ENCODE results near the gene SORCS1.
A peak's percentile ranks its signal among the peaks of the same experiment; 100 is the strongest.

SORCS1 gene

DNA sequence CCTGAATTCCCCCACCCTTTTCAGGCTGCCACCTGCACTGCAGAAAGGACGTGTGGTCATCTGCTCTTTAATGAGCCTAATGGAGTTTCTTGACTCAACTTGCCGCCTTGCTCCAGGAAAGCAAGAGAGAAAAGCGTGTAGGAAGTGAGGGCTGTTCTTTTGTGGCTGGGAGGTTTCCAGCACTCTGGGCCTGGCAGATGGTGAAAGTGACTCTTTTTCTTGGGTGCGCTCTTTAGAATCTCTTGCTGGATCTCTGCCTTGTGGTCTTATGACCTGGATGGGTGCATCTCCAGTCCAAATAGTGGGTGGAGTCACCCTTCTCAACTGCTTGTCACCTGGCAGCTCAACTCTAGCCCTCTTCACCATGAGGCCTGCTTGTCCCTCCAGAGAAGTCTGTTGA, 244.0 kb downstream of the SORCS1 start:
- Mint-ChIP-seq H3K9me3 (no peaks in the 10 kb centered on the region), H3K4me1 (no peaks in the 10 kb centered on the region), H3K27ac (no peak overlapping the region), H3K27me3 (ENCODE audit: low read depth) (peaks cover 12% of the 10 kb centered on the region), H3K36me3 (ENCODE audit: low read depth) (no peaks in the 10 kb centered on the region), H3K4me3 (no peak overlapping the region)
- TF ChIP-seq, protein P1, sequence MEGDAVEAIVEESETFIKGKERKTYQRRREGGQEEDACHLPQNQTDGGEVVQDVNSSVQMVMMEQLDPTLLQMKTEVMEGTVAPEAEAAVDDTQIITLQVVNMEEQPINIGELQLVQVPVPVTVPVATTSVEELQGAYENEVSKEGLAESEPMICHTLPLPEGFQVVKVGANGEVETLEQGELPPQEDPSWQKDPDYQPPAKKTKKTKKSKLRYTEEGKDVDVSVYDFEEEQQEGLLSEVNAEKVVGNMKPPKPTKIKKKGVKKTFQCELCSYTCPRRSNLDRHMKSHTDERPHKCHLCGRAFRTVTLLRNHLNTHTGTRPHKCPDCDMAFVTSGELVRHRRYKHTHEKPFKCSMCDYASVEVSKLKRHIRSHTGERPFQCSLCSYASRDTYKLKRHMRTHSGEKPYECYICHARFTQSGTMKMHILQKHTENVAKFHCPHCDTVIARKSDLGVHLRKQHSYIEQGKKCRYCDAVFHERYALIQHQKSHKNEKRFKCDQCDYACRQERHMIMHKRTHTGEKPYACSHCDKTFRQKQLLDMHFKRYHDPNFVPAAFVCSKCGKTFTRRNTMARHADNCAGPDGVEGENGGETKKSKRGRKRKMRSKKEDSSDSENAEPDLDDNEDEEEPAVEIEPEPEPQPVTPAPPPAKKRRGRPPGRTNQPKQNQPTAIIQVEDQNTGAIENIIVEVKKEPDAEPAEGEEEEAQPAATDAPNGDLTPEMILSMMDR (IDR thresholded peaks at IDR 0.05; ENCODE audit: unreplicated experiment in 3 of 3), result no peak

DNA sequence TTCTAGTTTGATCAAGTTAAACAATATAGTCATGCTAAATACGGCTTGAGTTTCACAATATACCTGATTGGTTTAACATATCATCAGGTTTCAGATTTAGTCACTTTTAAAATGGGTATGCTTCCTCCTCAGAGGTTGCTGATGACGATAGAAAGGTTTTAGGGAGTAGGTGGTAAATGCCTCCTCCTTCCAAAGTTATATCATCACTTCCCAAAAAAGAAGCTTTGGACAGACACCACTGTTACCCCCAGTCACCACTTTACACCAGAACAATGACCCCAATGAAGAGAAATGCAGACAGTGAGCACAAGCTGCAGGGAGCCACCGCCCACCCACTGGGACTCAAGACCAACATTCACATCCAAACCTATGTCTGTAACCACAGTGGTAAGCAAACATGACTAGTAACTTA, 244.6 kb downstream of the SORCS1 start:
- Mint-ChIP-seq H3K4me1 (no peaks in the 10 kb centered on the region), H3K27ac (no peak overlapping the region), H3K4me3 (no peak overlapping the region), H3K9me3 (no peaks in the 10 kb centered on the region), H3K36me3 (ENCODE audit: low read depth) (no peaks in the 10 kb centered on the region), H3K27me3 (ENCODE audit: low read depth) (peaks cover 12% of the 10 kb centered on the region)
- TF ChIP-seq, protein P1 (IDR thresholded peaks at IDR 0.05; ENCODE audit: unreplicated experiment in 3 of 3), result no peak

DNA sequence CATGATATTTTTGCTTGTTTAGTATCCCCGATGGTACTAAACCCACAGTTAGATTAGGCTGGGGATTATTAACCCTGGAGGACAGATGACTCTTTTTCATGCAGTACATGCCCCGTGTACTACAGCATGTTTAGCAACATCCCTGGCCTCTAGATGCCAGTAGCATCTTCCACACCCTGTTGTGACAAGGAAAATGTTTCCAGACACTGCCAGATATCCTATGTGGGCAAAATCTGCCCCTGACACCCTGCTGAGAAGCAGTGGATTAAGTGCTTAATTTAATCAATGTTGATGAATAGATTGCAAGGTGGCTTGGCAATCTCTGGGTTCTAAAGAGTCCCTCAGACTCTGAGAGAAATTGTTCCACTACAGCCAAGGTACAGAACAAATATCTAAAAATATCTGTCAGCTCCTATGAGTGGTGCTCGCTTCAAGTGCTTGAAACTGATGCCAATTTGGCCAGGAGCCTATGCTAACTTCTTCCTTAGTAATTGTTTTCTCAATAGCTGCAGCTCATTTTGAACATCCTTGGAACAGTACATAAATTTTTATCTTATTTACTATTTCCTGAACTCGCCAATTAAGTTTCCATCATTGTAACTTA, 247.0 kb downstream of the SORCS1 start:
- Mint-ChIP-seq H3K4me3 (no peak overlapping the region), H3K36me3 (ENCODE audit: low read depth) (no peaks in the 10 kb centered on the region), H3K27me3 (ENCODE audit: low read depth) (peaks cover 19% of the 10 kb centered on the region), H3K9me3 (no peaks in the 10 kb centered on the region), H3K27ac (no peak overlapping the region), H3K4me1 (no peaks in the 10 kb centered on the region)
- TF ChIP-seq, protein P1 (IDR thresholded peaks at IDR 0.05; ENCODE audit: unreplicated experiment in 3 of 3), result no peak

DNA sequence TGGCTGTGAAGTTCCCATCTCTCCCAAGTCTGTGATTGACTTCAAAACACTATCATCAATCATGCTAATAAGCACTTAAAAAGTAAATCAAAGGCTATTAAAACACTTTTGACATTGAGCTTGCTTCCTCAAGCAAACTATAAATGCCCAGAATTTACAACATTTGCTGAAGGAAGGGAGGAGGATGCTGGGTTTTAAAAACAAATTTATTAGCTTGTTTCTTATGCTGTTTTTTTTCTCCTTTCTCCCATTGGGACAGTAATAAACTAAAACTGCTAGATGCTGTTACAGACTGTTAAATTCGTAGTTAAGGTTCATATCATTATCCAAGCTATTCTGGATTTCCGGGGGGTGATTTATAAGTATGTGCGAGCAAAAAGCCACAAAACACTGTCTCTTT, 250.5 kb downstream of the SORCS1 start:
- no peaks in the 10 kb centered on the region for H3K9me3 Mint-ChIP-seq
- no peak overlapping the region for H3K4me3 Mint-ChIP-seq
- TF ChIP-seq, protein P1 (IDR thresholded peaks at IDR 0.05; ENCODE audit: unreplicated experiment in 3 of 3), result no peak
- H3K4me1 Mint-ChIP-seq, result no peaks in the 10 kb centered on the region
- no peak overlapping the region for H3K27ac Mint-ChIP-seq
- H3K36me3 Mint-ChIP-seq (ENCODE audit: low read depth), result no peaks in the 10 kb centered on the region
- peaks cover 20% of the 10 kb centered on the region for H3K27me3 Mint-ChIP-seq (ENCODE audit: low read depth)

DNA sequence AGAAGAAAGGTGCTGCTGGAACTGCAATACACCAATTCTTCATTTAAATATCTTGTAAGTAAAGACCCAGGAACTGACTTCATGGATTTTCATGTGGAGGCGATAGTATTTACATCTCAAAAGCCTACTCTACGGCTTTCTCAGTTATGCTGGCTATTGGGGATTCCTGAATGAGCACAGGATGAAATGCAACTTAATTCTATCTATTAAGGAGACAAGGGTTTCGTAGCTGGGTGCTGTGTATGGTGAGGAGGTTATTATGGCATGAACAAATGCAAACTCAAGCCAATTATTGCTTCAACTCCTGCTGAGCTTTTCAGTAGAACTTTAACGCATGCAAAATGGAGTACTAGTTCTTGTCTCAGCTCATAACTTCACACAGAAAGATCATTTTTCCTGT, 251.2 kb downstream of the SORCS1 start:
- Mint-ChIP-seq H3K9me3 (no peaks in the 10 kb centered on the region), H3K36me3 (ENCODE audit: low read depth) (no peaks in the 10 kb centered on the region), H3K27me3 (ENCODE audit: low read depth) (peaks cover 27% of the 10 kb centered on the region), H3K4me1 (no peaks in the 10 kb centered on the region), H3K4me3 (no peak overlapping the region), H3K27ac (peak overlapping the region in 1 of 3 experiments; percentile 34)
- TF ChIP-seq, protein P1 (IDR thresholded peaks at IDR 0.05; ENCODE audit: unreplicated experiment in 3 of 3), result no peak

DNA sequence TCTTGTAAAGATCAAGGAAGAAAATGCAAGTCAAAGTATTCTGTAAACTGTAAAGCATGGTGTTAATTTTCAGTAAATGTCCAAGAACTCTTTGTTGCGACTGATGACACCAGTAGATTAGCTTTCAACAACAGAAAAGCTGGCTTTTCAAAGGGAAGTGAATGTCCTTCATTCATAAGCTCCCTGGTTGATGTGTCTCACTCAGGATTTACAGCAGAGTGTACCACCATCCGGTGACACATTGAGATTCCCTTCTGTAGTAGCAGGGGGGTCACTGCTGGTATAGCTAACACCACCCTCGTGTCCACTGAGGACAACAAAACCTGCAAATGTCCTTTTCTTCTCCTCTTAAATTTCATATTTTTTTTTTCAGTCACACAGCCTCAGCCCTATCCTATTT, 253.4 kb downstream of the SORCS1 start:
- TF ChIP-seq, protein P1 (IDR thresholded peaks at IDR 0.05; ENCODE audit: unreplicated experiment in 3 of 3), result no peak
- no peak overlapping the region for H3K27ac Mint-ChIP-seq
- H3K4me3 Mint-ChIP-seq, result no peak overlapping the region
- no peaks in the 10 kb centered on the region for H3K9me3 Mint-ChIP-seq
- no peaks in the 10 kb centered on the region for H3K36me3 Mint-ChIP-seq (ENCODE audit: low read depth)
- no peaks in the 10 kb centered on the region for H3K4me1 Mint-ChIP-seq
- H3K27me3 Mint-ChIP-seq (ENCODE audit: low read depth), result peaks cover 22% of the 10 kb centered on the region

Data from nephron (organoid).